ENCODE data around the gene PLCL2.

DNA sequence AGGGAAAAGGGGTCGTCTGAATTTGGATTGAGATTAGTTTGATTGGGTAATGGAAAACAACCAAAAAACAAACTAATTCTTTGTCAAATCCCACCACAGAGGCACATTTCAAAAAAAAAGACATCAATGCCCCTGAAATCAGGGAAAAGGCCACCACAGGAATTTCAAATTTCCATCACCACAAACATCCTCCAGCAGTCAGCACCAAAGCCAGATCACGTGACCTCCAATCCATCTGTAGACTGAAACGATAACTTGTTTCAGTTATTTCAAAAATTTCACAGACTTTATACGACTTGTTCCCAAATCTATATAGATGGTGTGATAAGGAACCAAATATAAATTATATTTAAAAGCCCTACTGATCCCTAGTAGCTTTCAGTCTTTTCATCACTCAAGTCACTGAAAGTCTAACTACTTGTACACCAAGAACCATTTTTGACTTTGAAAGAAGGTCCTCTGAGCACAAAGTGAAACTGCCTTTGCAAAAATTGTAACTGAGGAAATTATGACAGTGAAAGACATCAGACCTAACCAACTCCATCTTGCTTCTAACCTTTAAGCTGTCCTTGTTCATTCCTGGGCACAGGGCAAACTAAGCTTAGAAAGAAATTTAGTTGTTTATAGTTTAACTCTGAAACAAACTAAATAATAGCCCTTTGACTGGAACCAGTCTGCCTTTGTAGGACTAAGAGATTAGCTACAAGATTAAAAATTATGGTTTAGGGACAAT, 48.1 kb upstream of the PLCL2 start:
- TF ChIP-seq, protein P1, sequence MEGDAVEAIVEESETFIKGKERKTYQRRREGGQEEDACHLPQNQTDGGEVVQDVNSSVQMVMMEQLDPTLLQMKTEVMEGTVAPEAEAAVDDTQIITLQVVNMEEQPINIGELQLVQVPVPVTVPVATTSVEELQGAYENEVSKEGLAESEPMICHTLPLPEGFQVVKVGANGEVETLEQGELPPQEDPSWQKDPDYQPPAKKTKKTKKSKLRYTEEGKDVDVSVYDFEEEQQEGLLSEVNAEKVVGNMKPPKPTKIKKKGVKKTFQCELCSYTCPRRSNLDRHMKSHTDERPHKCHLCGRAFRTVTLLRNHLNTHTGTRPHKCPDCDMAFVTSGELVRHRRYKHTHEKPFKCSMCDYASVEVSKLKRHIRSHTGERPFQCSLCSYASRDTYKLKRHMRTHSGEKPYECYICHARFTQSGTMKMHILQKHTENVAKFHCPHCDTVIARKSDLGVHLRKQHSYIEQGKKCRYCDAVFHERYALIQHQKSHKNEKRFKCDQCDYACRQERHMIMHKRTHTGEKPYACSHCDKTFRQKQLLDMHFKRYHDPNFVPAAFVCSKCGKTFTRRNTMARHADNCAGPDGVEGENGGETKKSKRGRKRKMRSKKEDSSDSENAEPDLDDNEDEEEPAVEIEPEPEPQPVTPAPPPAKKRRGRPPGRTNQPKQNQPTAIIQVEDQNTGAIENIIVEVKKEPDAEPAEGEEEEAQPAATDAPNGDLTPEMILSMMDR (IDR thresholded peaks at IDR 0.05; ENCODE audit: low read length): no peak
- TF ChIP-seq EZH2 (IDR thresholded peaks at IDR 0.05; ENCODE audit: borderline replicate concordance, low read length): no peak

Measured in OCI-LY1 (cell line).